ENCODE results near the gene NCBP3.

NCBP3 gene

DNA sequence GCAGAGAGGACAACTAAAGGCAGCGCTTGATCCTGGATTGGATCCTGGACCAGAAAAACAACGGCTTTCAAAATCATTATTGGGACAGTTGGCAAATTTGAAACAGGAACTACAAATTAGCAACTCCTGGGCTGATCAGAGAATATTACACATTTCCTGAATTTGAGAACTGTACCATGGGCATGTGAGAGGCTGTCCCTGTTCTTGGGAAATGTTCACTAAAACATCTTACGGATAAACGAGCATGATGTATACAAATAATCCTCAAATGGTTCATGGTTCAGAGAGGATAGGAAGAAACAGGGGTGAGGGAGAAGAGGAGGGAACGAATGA is 42.8 kb downstream of the NCBP3 start:
- no peak overlapping the region for H2AK5ac ChIP-seq (ENCODE audit: low read depth, low read length)
- H3K4ac ChIP-seq (ENCODE audit: low read length): no peak overlapping the region
- no peak overlapping the region for H3K4me3 ChIP-seq (ENCODE audit: low read length in 2 of 2)
- H3K4me2 ChIP-seq (ENCODE audit: insufficient read depth, low read length, poor library complexity, severe bottlenecking): no peak overlapping the region
- no peaks in the 10 kb centered on the region for H3K79me1 ChIP-seq (ENCODE audit: low read depth, low read length)
- H3K27me3 ChIP-seq (ENCODE audit: control insufficient read depth in 3 of 3, insufficient read depth in 3 of 3, low read depth in 1 of 3, low read length in 3 of 3): no peaks in the 10 kb centered on the region
- H3K4me1 ChIP-seq (ENCODE audit: control insufficient read depth in 2 of 2, insufficient read depth in 1 of 2, low read depth in 1 of 2, low read length in 2 of 2): no peaks in the 10 kb centered on the region
- no peak overlapping the region for H3K23ac ChIP-seq (ENCODE audit: low read depth, low read length, poor library complexity)
- no peak overlapping the region for H2BK15ac ChIP-seq (ENCODE audit: low read length)
- no peak overlapping the region for H4K8ac ChIP-seq (ENCODE audit: low read depth, low read length)
- no peak overlapping the region for H2BK5ac ChIP-seq (ENCODE audit: low read length)
- H3K27ac ChIP-seq (replicated peaks; ENCODE audit: low read length): no peak overlapping the region
- H3K18ac ChIP-seq (ENCODE audit: low read length): no peak overlapping the region
- no peak overlapping the region for H4K91ac ChIP-seq (ENCODE audit: low read depth, low read length, poor library complexity)
- H2BK12ac ChIP-seq (ENCODE audit: low read length): no peak overlapping the region
- no peak overlapping the region for H3K14ac ChIP-seq (ENCODE audit: low read length)
- H2BK120ac ChIP-seq (ENCODE audit: low read depth, low read length): no peak overlapping the region
- no CpG with 5 or more reads among the region's 5 CpGs for WGBS, 2 donors (ENCODE audit: extremely low coverage in 2 of 2, insufficient read length in 2 of 2, insufficient replicate concordance in 1 of 2)
- no peak overlapping the region for H2AFZ ChIP-seq (ENCODE audit: low read length)
- H3K9ac ChIP-seq (ENCODE audit: low read depth, low read length, poor library complexity): no peak overlapping the region
- no peak for DNase-seq (ENCODE audit: low spot score)
- no peaks in the 10 kb centered on the region for H3K9me3 ChIP-seq (replicated peaks in 1 of 2; ENCODE audit: control insufficient read depth in 2 of 2, insufficient read depth in 1 of 2, low read depth in 1 of 2, low read length in 2 of 2)
- H3K36me3 ChIP-seq (replicated peaks in 1 of 2; ENCODE audit: control insufficient read depth in 2 of 2, insufficient read depth in 2 of 2, low read length in 2 of 2): peaks cover 8 to 47% of the 10 kb centered on the region in 2 donors

DNA sequence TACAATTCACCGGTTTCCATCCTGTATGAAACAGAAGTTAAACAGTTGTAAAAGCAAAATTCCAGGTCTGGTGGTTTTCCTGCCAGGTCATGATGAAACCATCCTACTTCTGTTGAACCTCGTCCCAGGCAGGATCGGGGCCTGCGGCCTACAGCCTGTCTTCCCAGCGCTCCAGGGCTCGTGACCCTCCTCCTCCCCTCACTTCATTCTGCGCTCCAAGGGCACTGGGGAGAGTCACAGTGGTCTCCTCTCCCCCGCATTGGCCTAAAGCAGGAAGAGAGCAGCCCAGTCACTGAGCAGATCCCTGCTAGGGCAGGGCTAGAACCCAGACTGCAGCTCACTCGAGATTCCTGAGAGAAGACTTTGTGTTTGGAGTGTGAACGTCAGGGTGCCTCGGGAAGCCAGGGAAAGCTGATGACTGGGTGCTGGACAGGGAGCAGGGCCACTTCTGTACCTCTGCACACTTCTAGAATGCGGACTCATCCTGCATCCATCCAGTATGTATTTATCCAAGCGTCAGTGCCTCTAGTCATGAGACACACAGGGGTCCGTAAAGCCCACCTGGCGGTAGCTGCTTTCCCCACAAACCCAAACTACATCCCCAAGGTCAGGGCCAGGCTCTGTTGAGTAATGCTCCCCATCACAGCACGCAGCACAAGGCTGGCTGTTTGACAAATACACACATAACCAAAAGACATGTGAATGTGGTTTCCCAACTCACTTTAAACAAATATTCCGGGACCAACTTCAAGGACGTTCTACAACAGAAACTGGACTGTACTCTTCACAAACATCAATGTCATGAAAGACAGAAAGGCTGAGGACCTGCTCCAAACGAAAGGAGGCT is 43.4 kb downstream of the NCBP3 start:
- no peaks in the 10 kb centered on the region for H3K4me1 ChIP-seq (ENCODE audit: control insufficient read depth in 2 of 2, insufficient read depth in 1 of 2, low read depth in 1 of 2, low read length in 2 of 2)

DNA sequence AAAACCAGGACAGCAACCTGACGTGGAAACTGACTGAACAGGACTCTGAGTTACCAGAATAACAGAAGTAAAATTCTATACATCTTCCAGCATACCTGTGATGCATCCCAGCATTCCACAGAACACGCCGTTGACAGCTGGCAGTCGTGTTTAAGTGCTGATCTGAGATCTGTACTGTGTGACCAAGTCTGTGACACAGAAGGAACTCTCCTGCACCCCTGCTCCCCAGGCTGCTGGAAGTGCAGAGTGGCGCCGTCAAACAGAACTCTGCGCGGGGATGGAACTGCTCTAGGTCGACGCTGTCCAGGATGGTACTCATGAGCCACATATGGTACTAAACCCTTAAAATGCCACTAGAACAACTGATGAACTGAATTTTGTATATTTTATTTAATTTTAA is 44.3 kb downstream of the NCBP3 start:
- no peak overlapping the region for H2BK15ac ChIP-seq (ENCODE audit: low read length)
- no peak overlapping the region for H3K27ac ChIP-seq (replicated peaks; ENCODE audit: low read length)
- no CpG with 5 or more reads among the region's 10 CpGs for WGBS, 2 donors (ENCODE audit: extremely low coverage in 2 of 2, insufficient read length in 2 of 2, insufficient replicate concordance in 1 of 2)
- H3K23ac ChIP-seq (ENCODE audit: low read depth, low read length, poor library complexity): no peak overlapping the region
- no peaks in the 10 kb centered on the region for H3K4me1 ChIP-seq (ENCODE audit: control insufficient read depth in 2 of 2, insufficient read depth in 1 of 2, low read depth in 1 of 2, low read length in 2 of 2)
- H4K91ac ChIP-seq (ENCODE audit: low read depth, low read length, poor library complexity): no peak overlapping the region
- H3K9me3 ChIP-seq (replicated peaks in 1 of 2; ENCODE audit: control insufficient read depth in 2 of 2, insufficient read depth in 1 of 2, low read depth in 1 of 2, low read length in 2 of 2): no peaks in the 10 kb centered on the region
- H3K36me3 ChIP-seq (replicated peaks in 1 of 2; ENCODE audit: control insufficient read depth in 2 of 2, insufficient read depth in 2 of 2, low read length in 2 of 2): peaks cover 3 to 32% of the 10 kb centered on the region in 2 donors
- H3K79me1 ChIP-seq (ENCODE audit: low read depth, low read length): no peaks in the 10 kb centered on the region
- no peak overlapping the region for H3K14ac ChIP-seq (ENCODE audit: low read length)
- no peak for DNase-seq (ENCODE audit: low spot score)
- no peak overlapping the region for H2BK12ac ChIP-seq (ENCODE audit: low read length)
- H2BK5ac ChIP-seq (ENCODE audit: low read length): no peak overlapping the region
- no peak overlapping the region for H2BK120ac ChIP-seq (ENCODE audit: low read depth, low read length)
- H3K4me2 ChIP-seq (ENCODE audit: insufficient read depth, low read length, poor library complexity, severe bottlenecking): no peak overlapping the region
- no peak overlapping the region for H3K9ac ChIP-seq (ENCODE audit: low read depth, low read length, poor library complexity)
- H3K4me3 ChIP-seq (ENCODE audit: low read length in 2 of 2): no peak overlapping the region
- no peak overlapping the region for H3K18ac ChIP-seq (ENCODE audit: low read length)
- no peak overlapping the region for H2AK5ac ChIP-seq (ENCODE audit: low read depth, low read length)
- no peak overlapping the region for H4K8ac ChIP-seq (ENCODE audit: low read depth, low read length)
- H2AFZ ChIP-seq (ENCODE audit: low read length): no peak overlapping the region
- no peaks in the 10 kb centered on the region for H3K27me3 ChIP-seq (ENCODE audit: control insufficient read depth in 3 of 3, insufficient read depth in 3 of 3, low read depth in 1 of 3, low read length in 3 of 3)
- H3K4ac ChIP-seq (ENCODE audit: low read length): no peak overlapping the region

More for the DNA sequence above, 43.4 kb downstream of the NCBP3 start:
- H2AFZ ChIP-seq (ENCODE audit: low read length): no peak overlapping the region
- no peak overlapping the region for H4K91ac ChIP-seq (ENCODE audit: low read depth, low read length, poor library complexity)
- no peak overlapping the region for H3K18ac ChIP-seq (ENCODE audit: low read length)
- H3K27me3 ChIP-seq (ENCODE audit: control insufficient read depth in 3 of 3, insufficient read depth in 3 of 3, low read depth in 1 of 3, low read length in 3 of 3): no peaks in the 10 kb centered on the region
- H3K4ac ChIP-seq (ENCODE audit: low read length): no peak overlapping the region
- H2BK120ac ChIP-seq (ENCODE audit: low read depth, low read length): no peak overlapping the region
- no peak overlapping the region for H2BK12ac ChIP-seq (ENCODE audit: low read length)
- H3K14ac ChIP-seq (ENCODE audit: low read length): no peak overlapping the region
- no peak overlapping the region for H3K23ac ChIP-seq (ENCODE audit: low read depth, low read length, poor library complexity)
- H3K9ac ChIP-seq (ENCODE audit: low read depth, low read length, poor library complexity): no peak overlapping the region
- DNase-seq (ENCODE audit: low spot score): no peak
- H2BK5ac ChIP-seq (ENCODE audit: low read length): no peak overlapping the region
- no peak overlapping the region for H2AK5ac ChIP-seq (ENCODE audit: low read depth, low read length)
- H3K4me2 ChIP-seq (ENCODE audit: insufficient read depth, low read length, poor library complexity, severe bottlenecking): no peak overlapping the region
- H3K27ac ChIP-seq (replicated peaks; ENCODE audit: low read length): no peak overlapping the region
- no peak overlapping the region for H4K8ac ChIP-seq (ENCODE audit: low read depth, low read length)
- H2BK15ac ChIP-seq (ENCODE audit: low read length): no peak overlapping the region
- H3K4me3 ChIP-seq (ENCODE audit: low read length in 2 of 2): no peak overlapping the region
- peaks cover 6 to 41% of the 10 kb centered on the region in 2 donors for H3K36me3 ChIP-seq (replicated peaks in 1 of 2; ENCODE audit: control insufficient read depth in 2 of 2, insufficient read depth in 2 of 2, low read length in 2 of 2)
- H3K9me3 ChIP-seq (replicated peaks in 1 of 2; ENCODE audit: control insufficient read depth in 2 of 2, insufficient read depth in 1 of 2, low read depth in 1 of 2, low read length in 2 of 2): no peaks in the 10 kb centered on the region
- WGBS, 2 donors (ENCODE audit: extremely low coverage in 2 of 2, insufficient read length in 2 of 2, insufficient replicate concordance in 1 of 2): no CpG with 5 or more reads among the region's 19 CpGs
- no peaks in the 10 kb centered on the region for H3K79me1 ChIP-seq (ENCODE audit: low read depth, low read length)

DNA sequence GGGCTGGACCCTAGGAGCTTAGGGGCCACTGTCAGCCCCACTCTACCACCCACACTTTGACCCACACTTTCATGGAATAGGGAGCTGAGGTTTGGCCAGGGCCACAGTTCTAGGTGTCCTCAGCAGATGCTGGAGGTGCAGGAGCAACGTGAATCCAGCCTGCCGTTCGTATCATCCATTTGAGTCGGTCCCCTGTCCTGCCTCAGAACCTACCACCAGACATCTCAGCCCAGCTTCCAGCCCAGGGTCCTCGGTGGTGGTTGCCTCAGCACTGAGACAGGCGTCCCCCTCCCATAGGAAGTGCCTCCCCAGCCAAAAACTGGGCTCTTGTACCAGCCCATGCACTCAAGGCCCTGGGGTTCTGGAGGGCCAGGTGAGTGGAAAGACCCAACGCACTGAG is 44.7 kb downstream of the NCBP3 start:
- no peak overlapping the region for H2BK15ac ChIP-seq (ENCODE audit: low read length)
- H2BK12ac ChIP-seq (ENCODE audit: low read length): no peak overlapping the region
- no peak overlapping the region for H3K4me3 ChIP-seq (ENCODE audit: low read length in 2 of 2)
- peaks cover 3 to 27% of the 10 kb centered on the region in 2 donors for H3K36me3 ChIP-seq (replicated peaks in 1 of 2; ENCODE audit: control insufficient read depth in 2 of 2, insufficient read depth in 2 of 2, low read length in 2 of 2)
- no peak for DNase-seq (ENCODE audit: low spot score)
- H3K9me3 ChIP-seq (replicated peaks in 1 of 2; ENCODE audit: control insufficient read depth in 2 of 2, insufficient read depth in 1 of 2, low read depth in 1 of 2, low read length in 2 of 2): no peaks in the 10 kb centered on the region
- no peak overlapping the region for H3K23ac ChIP-seq (ENCODE audit: low read depth, low read length, poor library complexity)
- no peak overlapping the region for H2AK5ac ChIP-seq (ENCODE audit: low read depth, low read length)
- no peak overlapping the region for H3K9ac ChIP-seq (ENCODE audit: low read depth, low read length, poor library complexity)
- H3K79me1 ChIP-seq (ENCODE audit: low read depth, low read length): no peaks in the 10 kb centered on the region
- H3K27ac ChIP-seq (replicated peaks; ENCODE audit: low read length): no peak overlapping the region
- H3K4ac ChIP-seq (ENCODE audit: low read length): no peak overlapping the region
- no CpG with 5 or more reads among the region's 7 CpGs for WGBS, 2 donors (ENCODE audit: extremely low coverage in 2 of 2, insufficient read length in 2 of 2, insufficient replicate concordance in 1 of 2)
- H4K91ac ChIP-seq (ENCODE audit: low read depth, low read length, poor library complexity): no peak overlapping the region
- H4K8ac ChIP-seq (ENCODE audit: low read depth, low read length): no peak overlapping the region
- H2BK5ac ChIP-seq (ENCODE audit: low read length): no peak overlapping the region
- no peak overlapping the region for H3K4me2 ChIP-seq (ENCODE audit: insufficient read depth, low read length, poor library complexity, severe bottlenecking)
- H3K4me1 ChIP-seq (ENCODE audit: control insufficient read depth in 2 of 2, insufficient read depth in 1 of 2, low read depth in 1 of 2, low read length in 2 of 2): no peaks in the 10 kb centered on the region
- H3K18ac ChIP-seq (ENCODE audit: low read length): peak overlapping the region; percentile 16
- H2BK120ac ChIP-seq (ENCODE audit: low read depth, low read length): no peak overlapping the region
- H2AFZ ChIP-seq (ENCODE audit: low read length): no peak overlapping the region
- H3K27me3 ChIP-seq (ENCODE audit: control insufficient read depth in 3 of 3, insufficient read depth in 3 of 3, low read depth in 1 of 3, low read length in 3 of 3): no peaks in the 10 kb centered on the region
- no peak overlapping the region for H3K14ac ChIP-seq (ENCODE audit: low read length)
